Cortex of kidney (tissue), 1 donor: ENCODE data around the gene CPED1.
"Not testable (repeated sequence)": the region's sequence is repeated elsewhere in the genome, so short reads cannot be mapped to it uniquely, and the experiment has no call there.

Source experiments
- DNase-seq: peaks from one replicate; lab custom pipeline; 2025; lab: John Stamatoyannopoulos, UW

The CPED1 gene

DNA sequence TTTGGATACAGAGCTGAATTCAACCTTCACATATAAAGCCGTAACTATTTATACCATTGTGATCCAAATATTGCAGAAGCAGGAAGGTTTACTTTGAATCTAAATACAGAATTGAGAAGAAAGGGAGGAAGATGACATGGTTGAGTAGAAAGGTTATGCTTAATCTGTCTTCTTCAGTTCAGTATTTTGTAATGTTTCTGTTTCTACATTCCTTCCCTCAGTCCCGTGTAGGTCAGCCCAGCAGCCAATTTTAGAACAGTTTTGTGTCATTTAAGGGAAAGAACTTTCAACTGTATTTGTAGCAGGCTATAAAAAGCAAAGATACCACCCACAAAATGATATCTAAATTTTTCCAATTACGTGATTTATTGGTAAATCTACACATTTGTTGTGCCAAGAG lies 97.4 kb downstream of the CPED1 start:
- DNase-seq = no peak

DNA sequence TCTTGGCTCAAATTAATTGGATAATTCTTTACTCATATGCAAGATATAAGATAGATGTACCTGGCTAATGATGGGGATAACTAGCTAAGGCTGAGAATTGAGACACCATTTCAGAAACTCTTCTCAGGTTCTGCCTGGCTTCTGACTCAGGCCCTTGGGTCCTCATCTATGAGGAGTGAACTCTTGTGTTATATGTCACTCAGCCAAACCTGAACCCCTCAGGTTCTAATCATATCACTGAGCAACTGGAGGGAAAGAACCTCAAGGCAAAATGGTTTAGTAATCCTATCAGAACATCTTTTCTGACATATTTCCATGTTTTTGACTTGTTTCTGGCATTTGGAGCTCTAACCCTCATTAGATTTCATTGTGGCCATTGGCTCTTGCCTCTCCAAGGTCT lies 100.4 kb downstream of the CPED1 start:
- DNase-seq = no peak

GRCh38 chr7:121094829-121095228 lies 106.3 kb downstream of the CPED1 start:
- DNase-seq = no peak

DNA sequence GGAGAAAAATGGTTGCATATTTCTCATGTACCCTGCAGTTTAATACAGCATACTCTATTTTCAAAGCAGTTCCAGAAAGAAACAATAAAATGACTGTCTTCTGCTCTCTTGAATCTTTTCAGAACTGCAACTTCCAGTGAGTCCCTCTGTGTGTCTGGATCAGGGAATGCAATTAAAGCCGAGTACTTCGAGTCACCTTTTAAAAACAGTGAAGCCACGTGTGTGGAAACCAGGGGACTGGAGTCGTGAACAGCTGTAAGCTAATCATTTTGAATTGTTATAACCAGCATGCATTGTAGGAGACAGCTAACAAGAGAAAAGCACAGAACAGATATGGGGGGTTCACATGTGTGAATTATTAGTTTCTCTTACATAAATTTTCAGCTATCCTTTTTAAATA lies 109.1 kb downstream of the CPED1 start:
- DNase-seq = no peak

DNA sequence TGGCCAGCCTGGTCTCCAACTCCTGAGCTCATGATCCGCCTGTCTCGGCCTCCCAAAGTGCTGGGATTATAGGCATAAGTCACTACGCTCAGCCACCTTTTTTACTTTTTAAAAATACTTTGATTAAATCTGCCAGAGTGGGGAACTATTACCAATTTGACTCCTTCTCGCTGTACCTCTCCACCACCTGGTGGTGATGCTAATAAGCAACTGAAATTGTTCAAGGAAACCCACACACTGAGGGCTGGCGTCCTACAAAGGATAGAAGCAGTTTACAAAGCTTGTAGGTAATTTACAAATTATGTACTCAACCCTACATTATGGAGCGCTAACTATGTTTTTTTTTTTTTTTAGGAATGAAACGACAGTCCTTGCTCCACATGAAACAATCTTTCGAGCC lies 111.1 kb downstream of the CPED1 start:
- DNase-seq = no peak

- DNase-seq = no peak
These were observed 112.6 kb downstream of the CPED1 start for GRCh38 chr7:121101083-121101482.

- no peak for DNase-seq
These were observed 113.1 kb downstream of the CPED1 start for GRCh38 chr7:121101621-121102020.

DNA sequence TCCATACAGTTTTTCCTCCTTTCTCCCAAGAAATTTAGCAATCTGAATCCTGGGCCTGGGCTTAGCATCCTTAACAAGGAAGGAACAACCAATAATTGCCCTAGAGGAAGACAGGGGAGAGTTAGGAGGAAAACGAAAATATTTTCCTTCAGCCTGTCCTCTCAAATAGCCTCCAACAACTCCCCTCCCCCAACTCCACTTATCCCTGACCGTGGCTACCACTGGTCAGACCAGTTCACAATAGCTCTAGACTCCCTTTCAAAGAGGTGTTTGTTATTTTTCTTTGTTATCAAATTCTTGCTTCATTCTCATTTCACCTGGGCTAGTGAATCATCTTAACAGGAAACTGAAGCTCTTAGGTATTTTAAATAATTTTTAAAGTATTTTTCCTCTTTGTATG lies 114.1 kb downstream of the CPED1 start:
- DNase-seq = no peak

DNA sequence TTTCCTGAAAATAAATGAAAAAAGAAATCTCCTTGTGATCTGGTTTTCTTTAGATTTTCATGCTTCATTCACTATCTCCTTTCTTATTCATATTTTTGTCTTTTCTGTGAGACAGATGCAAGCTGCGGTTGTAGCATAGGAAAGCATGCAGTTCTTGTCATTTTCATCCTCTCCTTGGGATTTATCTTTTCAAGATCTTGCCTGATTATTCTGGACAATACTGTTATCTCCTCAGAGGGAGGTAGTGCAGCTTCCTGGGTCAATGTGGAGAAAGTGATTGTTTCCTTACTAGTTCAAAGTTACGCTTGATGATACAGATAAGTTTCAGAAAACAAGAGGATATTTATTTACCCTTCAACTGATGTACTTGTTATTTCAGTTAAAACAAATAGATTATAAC lies 114.6 kb downstream of the CPED1 start:
- DNase-seq = no peak

DNA sequence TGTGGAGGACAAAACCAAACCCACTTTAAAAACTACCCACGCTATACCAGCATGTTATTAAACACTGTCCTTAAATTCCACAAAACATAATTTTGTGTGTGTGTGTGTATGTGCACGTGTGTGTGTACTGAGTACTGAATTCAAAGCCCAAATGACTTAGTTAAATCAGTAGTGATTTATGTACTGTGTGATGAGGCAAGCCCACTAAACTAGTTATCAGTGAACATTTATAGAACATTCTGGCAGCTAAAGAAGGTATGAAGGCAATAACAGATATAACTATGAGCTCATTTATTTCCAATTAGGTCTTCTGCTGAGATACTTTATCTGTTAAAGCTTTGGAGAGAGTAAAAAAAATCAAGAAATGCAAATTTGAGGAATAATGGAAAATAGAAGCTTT lies 115.1 kb downstream of the CPED1 start:
- no peak for DNase-seq

GRCh38 chr7:121105262-121105661 lies 116.8 kb downstream of the CPED1 start:
- no peak for DNase-seq

- no peak for DNase-seq
These were observed 119.5 kb downstream of the CPED1 start for GRCh38 chr7:121107923-121108498.

DNA sequence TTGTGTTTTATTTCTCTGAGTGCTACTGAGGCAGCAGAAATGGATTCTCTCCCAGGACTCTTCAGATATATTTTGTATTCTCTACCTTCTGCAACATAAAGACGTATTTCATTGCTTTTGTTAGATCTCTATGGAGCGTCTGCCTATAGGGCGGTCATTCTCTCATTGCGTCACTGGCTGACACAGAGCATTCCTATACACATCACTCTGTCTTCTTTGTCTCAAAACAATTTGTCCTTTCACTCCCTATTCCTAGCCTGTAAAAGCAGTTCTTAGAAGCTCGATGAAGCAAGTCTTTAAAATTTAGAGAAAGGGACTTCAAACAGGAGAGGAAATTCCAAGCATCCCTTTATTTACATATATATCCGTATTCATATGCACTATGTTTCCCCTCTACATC lies 120.6 kb downstream of the CPED1 start:
- DNase-seq = no peak

- DNase-seq = no peak
These were observed 124.8 kb downstream of the CPED1 start for GRCh38 chr7:121113288-121113687.

DNA sequence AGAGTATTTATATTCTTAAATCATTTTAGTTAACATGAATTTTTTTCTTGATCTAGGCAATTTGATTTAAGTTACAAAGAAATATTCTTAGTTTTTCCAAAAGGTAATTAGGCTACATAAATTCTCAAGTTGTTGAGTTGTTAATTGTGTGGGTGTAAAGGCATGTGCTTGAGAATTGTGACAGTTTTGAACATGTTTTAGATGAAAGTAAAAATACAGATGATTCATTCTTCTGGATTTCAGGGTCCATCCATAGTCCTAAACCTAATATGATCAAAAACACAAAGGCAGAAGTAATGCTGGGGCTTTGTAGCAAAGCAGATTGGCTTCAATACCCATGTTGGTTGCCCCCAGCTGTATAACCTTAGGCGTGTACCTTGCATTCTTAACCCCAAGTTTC lies 127.9 kb downstream of the CPED1 start:
- DNase-seq = no peak

DNA sequence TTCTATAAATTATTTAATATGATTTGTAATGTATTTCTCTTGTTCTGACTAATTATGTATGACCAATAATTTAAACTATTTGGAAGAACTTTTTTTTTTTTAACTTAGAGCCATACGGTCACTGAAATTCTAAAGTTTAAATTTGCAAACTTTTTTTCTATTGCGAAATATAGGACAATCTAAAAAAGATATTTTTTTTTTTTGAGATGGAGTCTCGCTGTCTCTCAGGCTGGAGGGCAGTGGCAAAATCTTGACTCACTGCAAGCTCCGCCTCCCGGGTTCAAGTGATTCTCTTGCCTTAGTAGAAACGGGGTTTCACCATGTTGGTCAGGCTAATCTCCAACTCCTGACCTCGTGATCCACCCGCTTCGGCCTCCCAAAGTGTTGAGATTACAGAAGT lies 130.5 kb downstream of the CPED1 start:
- DNase-seq = no peak

- DNase-seq = no peak
These were observed 134.5 kb downstream of the CPED1 start for GRCh38 chr7:121123032-121123431.

- not testable (repeated sequence) for DNase-seq
These were observed 136.9 kb downstream of the CPED1 start for GRCh38 chr7:121125454-121125853.

DNA sequence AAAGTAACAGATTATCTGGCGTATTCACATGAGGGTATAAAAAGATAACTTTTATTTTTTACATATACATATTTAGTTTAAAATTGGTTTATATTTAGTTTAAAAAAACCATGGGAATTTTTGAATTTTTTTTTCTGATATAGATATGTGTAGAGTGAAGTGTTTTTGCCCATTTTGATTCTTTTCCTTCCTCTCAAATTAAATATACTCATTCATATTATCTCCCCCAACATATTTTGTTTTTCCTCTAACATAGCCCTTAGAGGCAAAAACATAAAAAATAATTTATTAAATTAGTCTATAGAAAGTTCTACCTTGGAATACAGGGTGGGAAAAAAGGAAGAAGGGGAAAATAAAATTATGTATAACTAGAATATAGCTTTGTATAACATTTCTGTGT lies 137.7 kb downstream of the CPED1 start:
- no peak for DNase-seq

GRCh38 chr7:121126801-121127534 lies 138.5 kb downstream of the CPED1 start:
- DNase-seq = no peak

- no peak for DNase-seq
These were observed 144.4 kb downstream of the CPED1 start for GRCh38 chr7:121132940-121133339.

DNA sequence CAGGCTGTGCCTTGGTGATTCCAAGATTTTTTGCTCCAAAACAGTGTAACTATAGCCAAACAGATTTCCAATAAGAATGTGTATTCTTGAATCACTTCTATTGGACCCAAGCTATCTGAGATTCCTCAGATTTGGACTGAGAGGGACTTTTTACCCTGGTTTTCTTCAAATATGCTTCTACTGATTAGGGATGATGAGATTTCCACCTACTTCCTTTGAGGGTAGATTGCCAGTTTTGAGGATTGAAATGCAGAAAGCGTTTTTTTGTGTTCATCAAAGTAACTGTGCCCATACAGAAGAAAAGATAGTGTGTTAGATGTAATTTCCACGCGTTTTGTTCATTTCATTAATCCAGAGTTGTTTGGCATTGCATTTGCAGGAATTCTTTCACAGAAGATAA lies 144.9 kb downstream of the CPED1 start:
- DNase-seq = no peak

DNA sequence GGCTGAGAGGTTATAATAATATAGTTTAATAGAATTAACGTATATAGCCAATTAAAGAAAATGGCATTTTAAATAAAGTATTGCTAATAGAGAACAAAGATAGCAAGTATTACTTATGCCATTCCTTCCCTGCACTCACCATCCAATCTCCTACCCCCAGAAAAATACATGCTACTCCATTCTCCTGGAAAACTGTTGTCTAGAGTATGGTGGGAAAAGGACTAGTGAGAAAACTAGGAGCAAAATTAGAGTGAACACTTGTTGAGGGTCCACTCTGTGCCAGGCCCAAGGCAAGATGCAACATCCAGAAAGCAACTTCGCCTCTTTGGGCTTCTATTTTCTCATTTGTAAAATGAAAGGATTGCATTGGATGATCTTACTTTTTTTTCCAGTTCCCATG lies 149.1 kb downstream of the CPED1 start:
- DNase-seq = no peak

GRCh38 chr7:121138262-121138933 lies 149.9 kb downstream of the CPED1 start:
- no peak for DNase-seq
